ENCODE measurements around the gene DNAH14. TPM values are rescaled to one million over a fixed set of nuclear protein-coding genes. Genes with fewer than 3 reads are reported as not detected.

The DNAH14 gene
- total and polyA plus RNA-seq, 4 donors = 2.7 to 19.8 (median 9.6) TPM

GRCh38 chr1:225368036-225368552 lies 438.6 kb downstream of the DNAH14 start:
- no peak overlapping the region for H3K4me3 ChIP-seq (ENCODE audit: low read depth in 1 of 3, low read length in 3 of 3)
- H3K27me3 ChIP-seq (ENCODE audit: control insufficient read depth in 4 of 4, insufficient read depth in 4 of 4, low read length in 3 of 4) = no peaks in the 10 kb centered on the region
- no peaks in the 10 kb centered on the region for H3K36me3 ChIP-seq (ENCODE audit: control insufficient read depth in 4 of 4, insufficient read depth in 3 of 4, low read depth in 1 of 4, low read length in 3 of 4)
- 88% methylated on average over 3 of the region's 3 CpGs for WGBS
- no peaks in the 10 kb centered on the region for H3K4me1 ChIP-seq (ENCODE audit: control insufficient read depth in 4 of 4, insufficient read depth in 4 of 4, low read length in 3 of 4)
- H3K27ac ChIP-seq (ENCODE audit: low read depth in 1 of 2, low read length in 2 of 2) = no peak overlapping the region
- H3K9me3 ChIP-seq (ENCODE audit: control insufficient read depth in 4 of 4, low read length in 3 of 4) = no peaks in the 10 kb centered on the region
- TF ChIP-seq ATF3 (IDR thresholded peaks at IDR 0.05) (no peak), EGR1 (IDR thresholded peaks at IDR 0.05; ENCODE audit: low read depth in 2 of 2) (no peak), RAD21 (IDR thresholded peaks at IDR 0.05) (no peak)
- H3K9ac ChIP-seq (ENCODE audit: low read depth in 1 of 2, low read length in 2 of 2) = no peak overlapping the region
- DNase-seq (ENCODE audit: low spot score) = no peak

GRCh38 chr1:225371366-225372010 lies 442.0 kb downstream of the DNAH14 start:
- Histone ChIP-seq H3K36me3 (ENCODE audit: control insufficient read depth in 4 of 4, insufficient read depth in 3 of 4, low read depth in 1 of 4, low read length in 3 of 4) (no peaks in the 10 kb centered on the region), H3K9ac (ENCODE audit: low read depth in 1 of 2, low read length in 2 of 2) (no peak overlapping the region), H3K4me1 (ENCODE audit: control insufficient read depth in 4 of 4, insufficient read depth in 4 of 4, low read length in 3 of 4) (no peaks in the 10 kb centered on the region), H3K9me3 (ENCODE audit: control insufficient read depth in 4 of 4, low read length in 3 of 4) (no peaks in the 10 kb centered on the region), H3K27me3 (ENCODE audit: control insufficient read depth in 4 of 4, insufficient read depth in 4 of 4, low read length in 3 of 4) (no peaks in the 10 kb centered on the region), H3K27ac (ENCODE audit: low read depth in 1 of 2, low read length in 2 of 2) (no peak overlapping the region), H3K4me3 (ENCODE audit: low read depth in 1 of 3, low read length in 3 of 3) (no peak overlapping the region)
- 89% methylated on average over 3 of the region's 3 CpGs for WGBS
- TF ChIP-seq, protein P1, sequence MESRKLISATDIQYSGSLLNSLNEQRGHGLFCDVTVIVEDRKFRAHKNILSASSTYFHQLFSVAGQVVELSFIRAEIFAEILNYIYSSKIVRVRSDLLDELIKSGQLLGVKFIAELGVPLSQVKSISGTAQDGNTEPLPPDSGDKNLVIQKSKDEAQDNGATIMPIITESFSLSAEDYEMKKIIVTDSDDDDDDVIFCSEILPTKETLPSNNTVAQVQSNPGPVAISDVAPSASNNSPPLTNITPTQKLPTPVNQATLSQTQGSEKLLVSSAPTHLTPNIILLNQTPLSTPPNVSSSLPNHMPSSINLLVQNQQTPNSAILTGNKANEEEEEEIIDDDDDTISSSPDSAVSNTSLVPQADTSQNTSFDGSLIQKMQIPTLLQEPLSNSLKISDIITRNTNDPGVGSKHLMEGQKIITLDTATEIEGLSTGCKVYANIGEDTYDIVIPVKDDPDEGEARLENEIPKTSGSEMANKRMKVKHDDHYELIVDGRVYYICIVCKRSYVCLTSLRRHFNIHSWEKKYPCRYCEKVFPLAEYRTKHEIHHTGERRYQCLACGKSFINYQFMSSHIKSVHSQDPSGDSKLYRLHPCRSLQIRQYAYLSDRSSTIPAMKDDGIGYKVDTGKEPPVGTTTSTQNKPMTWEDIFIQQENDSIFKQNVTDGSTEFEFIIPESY (IDR thresholded peaks at IDR 0.05) = no peak
- TF ChIP-seq GABPA (IDR thresholded peaks at IDR 0.05 in 1 of 2, conservative IDR thresholded peaks at IDR 0.05 in 1 of 2) (no peak), EGR1 (IDR thresholded peaks at IDR 0.05; ENCODE audit: low read depth in 2 of 2) (no peak), FOXA2 (IDR thresholded peaks at IDR 0.05) (no peak), FOXA1 (IDR thresholded peaks at IDR 0.05) (no peak), ATF3 (IDR thresholded peaks at IDR 0.05) (no peak), HNF4G (IDR thresholded peaks at IDR 0.05) (no peak), NR2F2 (IDR thresholded peaks at IDR 0.05) (no peak), RXRA (IDR thresholded peaks at IDR 0.05) (no peak), RAD21 (IDR thresholded peaks at IDR 0.05) (no peak), HNF4A (conservative IDR thresholded peaks at IDR 0.05) (no peak), SP1 (IDR thresholded peaks at IDR 0.05) (no peak), JUND (IDR thresholded peaks at IDR 0.05) (no peak), TAF1 (conservative IDR thresholded peaks at IDR 0.05) (no peak), YY1 (IDR thresholded peaks at IDR 0.05) (no peak)
- TF ChIP-seq, protein P2, sequence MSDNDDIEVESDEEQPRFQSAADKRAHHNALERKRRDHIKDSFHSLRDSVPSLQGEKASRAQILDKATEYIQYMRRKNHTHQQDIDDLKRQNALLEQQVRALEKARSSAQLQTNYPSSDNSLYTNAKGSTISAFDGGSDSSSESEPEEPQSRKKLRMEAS (IDR thresholded peaks at IDR 0.05) = no peak
- TF ChIP-seq, protein P3, sequence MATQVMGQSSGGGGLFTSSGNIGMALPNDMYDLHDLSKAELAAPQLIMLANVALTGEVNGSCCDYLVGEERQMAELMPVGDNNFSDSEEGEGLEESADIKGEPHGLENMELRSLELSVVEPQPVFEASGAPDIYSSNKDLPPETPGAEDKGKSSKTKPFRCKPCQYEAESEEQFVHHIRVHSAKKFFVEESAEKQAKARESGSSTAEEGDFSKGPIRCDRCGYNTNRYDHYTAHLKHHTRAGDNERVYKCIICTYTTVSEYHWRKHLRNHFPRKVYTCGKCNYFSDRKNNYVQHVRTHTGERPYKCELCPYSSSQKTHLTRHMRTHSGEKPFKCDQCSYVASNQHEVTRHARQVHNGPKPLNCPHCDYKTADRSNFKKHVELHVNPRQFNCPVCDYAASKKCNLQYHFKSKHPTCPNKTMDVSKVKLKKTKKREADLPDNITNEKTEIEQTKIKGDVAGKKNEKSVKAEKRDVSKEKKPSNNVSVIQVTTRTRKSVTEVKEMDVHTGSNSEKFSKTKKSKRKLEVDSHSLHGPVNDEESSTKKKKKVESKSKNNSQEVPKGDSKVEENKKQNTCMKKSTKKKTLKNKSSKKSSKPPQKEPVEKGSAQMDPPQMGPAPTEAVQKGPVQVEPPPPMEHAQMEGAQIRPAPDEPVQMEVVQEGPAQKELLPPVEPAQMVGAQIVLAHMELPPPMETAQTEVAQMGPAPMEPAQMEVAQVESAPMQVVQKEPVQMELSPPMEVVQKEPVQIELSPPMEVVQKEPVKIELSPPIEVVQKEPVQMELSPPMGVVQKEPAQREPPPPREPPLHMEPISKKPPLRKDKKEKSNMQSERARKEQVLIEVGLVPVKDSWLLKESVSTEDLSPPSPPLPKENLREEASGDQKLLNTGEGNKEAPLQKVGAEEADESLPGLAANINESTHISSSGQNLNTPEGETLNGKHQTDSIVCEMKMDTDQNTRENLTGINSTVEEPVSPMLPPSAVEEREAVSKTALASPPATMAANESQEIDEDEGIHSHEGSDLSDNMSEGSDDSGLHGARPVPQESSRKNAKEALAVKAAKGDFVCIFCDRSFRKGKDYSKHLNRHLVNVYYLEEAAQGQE (IDR thresholded peaks at IDR 0.05) = no peak
- TF ChIP-seq, protein P4, sequence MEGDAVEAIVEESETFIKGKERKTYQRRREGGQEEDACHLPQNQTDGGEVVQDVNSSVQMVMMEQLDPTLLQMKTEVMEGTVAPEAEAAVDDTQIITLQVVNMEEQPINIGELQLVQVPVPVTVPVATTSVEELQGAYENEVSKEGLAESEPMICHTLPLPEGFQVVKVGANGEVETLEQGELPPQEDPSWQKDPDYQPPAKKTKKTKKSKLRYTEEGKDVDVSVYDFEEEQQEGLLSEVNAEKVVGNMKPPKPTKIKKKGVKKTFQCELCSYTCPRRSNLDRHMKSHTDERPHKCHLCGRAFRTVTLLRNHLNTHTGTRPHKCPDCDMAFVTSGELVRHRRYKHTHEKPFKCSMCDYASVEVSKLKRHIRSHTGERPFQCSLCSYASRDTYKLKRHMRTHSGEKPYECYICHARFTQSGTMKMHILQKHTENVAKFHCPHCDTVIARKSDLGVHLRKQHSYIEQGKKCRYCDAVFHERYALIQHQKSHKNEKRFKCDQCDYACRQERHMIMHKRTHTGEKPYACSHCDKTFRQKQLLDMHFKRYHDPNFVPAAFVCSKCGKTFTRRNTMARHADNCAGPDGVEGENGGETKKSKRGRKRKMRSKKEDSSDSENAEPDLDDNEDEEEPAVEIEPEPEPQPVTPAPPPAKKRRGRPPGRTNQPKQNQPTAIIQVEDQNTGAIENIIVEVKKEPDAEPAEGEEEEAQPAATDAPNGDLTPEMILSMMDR (IDR thresholded peaks at IDR 0.05; ENCODE audit: low read depth, low read length, missing input control) = no peak
- no peak for DNase-seq (ENCODE audit: low spot score)
